ENCODE data around the gene IGSF3.
A peak's percentile ranks its signal among the peaks of the same experiment; 100 is the strongest.

GRCh38 chr1:116570358-116571214 is 96.9 kb downstream of the IGSF3 start, which contains the start of gene CD58:
- TF ChIP-seq CTCF (IDR thresholded peaks at IDR 0.05) (peak in 3 of 4 experiments; percentile 39 to 73 (median 70)), POLR2A (IDR thresholded peaks at IDR 0.05) (peak; percentile 82), POLR2AphosphoS5 (IDR thresholded peaks at IDR 0.05) (peak; percentile 23)
